GM23338 (cell line): ENCODE data around the gene ADAMTSL5. TPM values are rescaled to one million over a fixed set of nuclear protein-coding genes. Genes with fewer than 3 reads are reported as not detected.
A peak's percentile ranks its signal among the peaks of the same experiment; 100 is the strongest.

Experiments used
- ATAC-seq: fragments of 200-7000 bp; cut with Tn5 transposase; 3 replicates; pipeline ENCODE4 v1.9.1; 2020
- DNase-seq: peaks from one replicate; pipeline ENCODE4 v3.0.0-alpha.2; 2015; ENCODE audit warnings: low spot score
- H2AFZ ChIP-seq: fragments of 200-600 bp; sonication (generic); 2 replicates; pipeline ENCODE4 v1.8.0; 2016; ENCODE audit warnings: antibody characterized with exemption, mild to moderate bottlenecking, moderate library complexity
- H3F3A ChIP-seq: fragments of 200-600 bp; sonication (generic); replicated peaks from 2 replicates; pipeline ENCODE4 v1.8.0; 2017; ENCODE audit warnings: antibody characterized with exemption, mixed run types, low read depth
- H3K27ac ChIP-seq: fragments of 200-600 bp; sonication (generic); 2 replicates; pipeline ENCODE4 v1.6.1; 2016; ENCODE audit warnings: low read depth
- H3K27me3 ChIP-seq: fragments of 200-600 bp; sonication (generic); 2 replicates; pipeline ENCODE4 v1.8.0; 2016; ENCODE audit warnings: mild to moderate bottlenecking, mixed run types, moderate library complexity; ENCODE audit not compliant: insufficient read depth
- H3K36me3 ChIP-seq: fragments of 200-600 bp; sonication (generic); 2 replicates; pipeline ENCODE4 v1.8.0; 2016; ENCODE audit warnings: mild to moderate bottlenecking; ENCODE audit not compliant: insufficient read depth
- H3K4me1 ChIP-seq: fragments of 200-600 bp; sonication (generic); 2 replicates; pipeline ENCODE4 v1.8.0; 2016; ENCODE audit warnings: mild to moderate bottlenecking, moderate library complexity; ENCODE audit not compliant: insufficient read depth
- H3K4me2 ChIP-seq: fragments of 200-600 bp; sonication (generic); 2 replicates; pipeline ENCODE4 v1.7.1; 2017; ENCODE audit warnings: mixed run types
- H3K4me3 ChIP-seq: fragments of 200-600 bp; sonication (generic); 2 replicates; pipeline ENCODE4 v1.6.1; 2016; ENCODE audit warnings: mixed run types
- H3K79me2 ChIP-seq: fragments of 200-600 bp; sonication (generic); replicated peaks from 2 replicates; pipeline ENCODE4 v1.8.0; 2017; ENCODE audit warnings: mild to moderate bottlenecking; ENCODE audit not compliant: insufficient read depth
- H3K9me2 ChIP-seq: fragments of 200-600 bp; sonication (generic); 2 replicates; pipeline ENCODE4 v1.8.0; 2017; ENCODE audit not compliant: insufficient read depth
- H4K20me1 ChIP-seq: fragments of 200-600 bp; sonication (generic); replicated peaks from 2 replicates; pipeline ENCODE4 v1.8.0; 2017; ENCODE audit warnings: mild to moderate bottlenecking; ENCODE audit not compliant: insufficient read depth
- H3K27ac Mint-ChIP-seq: 2 replicates; pipeline ENCODE4 v1.8.0; 2020; ENCODE audit warnings: inconsistent platforms, mild to moderate bottlenecking, moderate library complexity, mixed read lengths
- H3K27me3 Mint-ChIP-seq: 3 replicates; pipeline ENCODE4 v1.8.0; 2022; ENCODE audit warnings: low read depth, mild to moderate bottlenecking, moderate library complexity, mixed read lengths, inconsistent platforms; ENCODE audit not compliant: insufficient read depth, poor library complexity
- H3K36me3 Mint-ChIP-seq: 3 replicates; pipeline ENCODE4 v1.8.0; 2021; ENCODE audit warnings: low read depth, mild to moderate bottlenecking, inconsistent platforms, moderate library complexity, mixed read lengths
- H3K4me1 Mint-ChIP-seq: 3 replicates; pipeline ENCODE4 v1.8.0; 2020; ENCODE audit warnings: mild to moderate bottlenecking, inconsistent platforms, mixed read lengths
- H3K4me3 Mint-ChIP-seq: 3 replicates; pipeline ENCODE4 v1.8.0; 2021; ENCODE audit warnings: moderate library complexity, mild to moderate bottlenecking, inconsistent platforms, mixed read lengths
- H3K9me3 Mint-ChIP-seq: 3 replicates; pipeline ENCODE4 v1.8.0; 2020; ENCODE audit warnings: moderate library complexity, mild to moderate bottlenecking, inconsistent platforms, mixed read lengths
- CTCF ChIP-seq, 2 experiments: fragments of 200-600 bp in 1 of 2; sonication (generic) in 1 of 2; conservative IDR thresholded peaks; 2 replicates each; pipeline versions ENCODE4 v1.5.1 to v1.6.1; 2016 to 2017; ENCODE audit warnings: antibody characterized with exemption in 2 of 2, low read depth in 2 of 2, mild to moderate bottlenecking in 2 of 2, moderate library complexity in 1 of 2
- EZH2phosphoT487 ChIP-seq: fragments of 200-600 bp; sonication (generic); IDR thresholded peaks from one replicate; pipeline ENCODE4 v1.8.1; 2018; ENCODE audit warnings: antibody characterized with exemption; ENCODE audit not compliant: unreplicated experiment
- ZNF114 ChIP-seq: fragments of 250-450 bp; sonication (Bioruptor Pico); IDR thresholded peaks from 2 replicates; pipeline ENCODE4 v1.5.0; 2020; ENCODE audit warnings: mild to moderate bottlenecking, moderate library complexity
- ZNF331 ChIP-seq: fragments of 250-450 bp; sonication (Bioruptor Pico); IDR thresholded peaks from 2 replicates; pipeline ENCODE4 v1.5.0; 2020; ENCODE audit warnings: low read depth, mild to moderate bottlenecking, moderate library complexity
- polyA plus RNA-seq: library from polyadenylated mRNA; unstranded; fragments of >200 nt; fragmentation: Nextera tagmentation; extraction: Ambion mirVana; gene quantifications from 2 replicates; pipeline ENCODE4 v1.2.1, GENCODE V29; 2016
- total RNA-seq: library from RNA; depleted of rRNA; stranded (reverse); fragments of >200 nt; shearing (Covaris generic); gene quantifications from 2 replicates; pipeline ENCODE4 v1.2.3, GENCODE V29; 2014
- TF ChIP-seq, protein P1 (sequence below): IDR thresholded peaks from one replicate; pipeline ENCODE4 v1.6.1; 2018; ENCODE audit warnings: antibody characterized with exemption; ENCODE audit not compliant: unreplicated experiment

The ADAMTSL5 gene
- total and polyA plus RNA-seq, 2 experiments from 2014 or later: 0.10 to 0.97 TPM

- H3K27ac ChIP-seq: no peak overlapping the region
- H3K4me1 ChIP-seq: peaks cover 6% of the 10 kb centered on the region; the same call in 1 of the 2 replicates
- no peaks in the 10 kb centered on the region for H3K9me2 ChIP-seq
- no peak overlapping the region for H2AFZ ChIP-seq
- H3K79me2 ChIP-seq: no peaks in the 10 kb centered on the region
- H3K27me3 Mint-ChIP-seq: peaks cover 48% of the 10 kb centered on the region
- H3K4me2 ChIP-seq: peak overlapping the region; percentile 89
- TF ChIP-seq CTCF (conservative IDR thresholded peaks at IDR 0.05; ENCODE audit: low read depth in 2 of 2): peak in 1 of 2 experiments; percentile 42; a peak in 2 of 4 replicates
- TF ChIP-seq, protein P1, sequence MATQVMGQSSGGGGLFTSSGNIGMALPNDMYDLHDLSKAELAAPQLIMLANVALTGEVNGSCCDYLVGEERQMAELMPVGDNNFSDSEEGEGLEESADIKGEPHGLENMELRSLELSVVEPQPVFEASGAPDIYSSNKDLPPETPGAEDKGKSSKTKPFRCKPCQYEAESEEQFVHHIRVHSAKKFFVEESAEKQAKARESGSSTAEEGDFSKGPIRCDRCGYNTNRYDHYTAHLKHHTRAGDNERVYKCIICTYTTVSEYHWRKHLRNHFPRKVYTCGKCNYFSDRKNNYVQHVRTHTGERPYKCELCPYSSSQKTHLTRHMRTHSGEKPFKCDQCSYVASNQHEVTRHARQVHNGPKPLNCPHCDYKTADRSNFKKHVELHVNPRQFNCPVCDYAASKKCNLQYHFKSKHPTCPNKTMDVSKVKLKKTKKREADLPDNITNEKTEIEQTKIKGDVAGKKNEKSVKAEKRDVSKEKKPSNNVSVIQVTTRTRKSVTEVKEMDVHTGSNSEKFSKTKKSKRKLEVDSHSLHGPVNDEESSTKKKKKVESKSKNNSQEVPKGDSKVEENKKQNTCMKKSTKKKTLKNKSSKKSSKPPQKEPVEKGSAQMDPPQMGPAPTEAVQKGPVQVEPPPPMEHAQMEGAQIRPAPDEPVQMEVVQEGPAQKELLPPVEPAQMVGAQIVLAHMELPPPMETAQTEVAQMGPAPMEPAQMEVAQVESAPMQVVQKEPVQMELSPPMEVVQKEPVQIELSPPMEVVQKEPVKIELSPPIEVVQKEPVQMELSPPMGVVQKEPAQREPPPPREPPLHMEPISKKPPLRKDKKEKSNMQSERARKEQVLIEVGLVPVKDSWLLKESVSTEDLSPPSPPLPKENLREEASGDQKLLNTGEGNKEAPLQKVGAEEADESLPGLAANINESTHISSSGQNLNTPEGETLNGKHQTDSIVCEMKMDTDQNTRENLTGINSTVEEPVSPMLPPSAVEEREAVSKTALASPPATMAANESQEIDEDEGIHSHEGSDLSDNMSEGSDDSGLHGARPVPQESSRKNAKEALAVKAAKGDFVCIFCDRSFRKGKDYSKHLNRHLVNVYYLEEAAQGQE: no peak
- no peak overlapping the region; the same call in 2 of the 3 replicates for H3K4me3 Mint-ChIP-seq
- peaks cover 6% of the 10 kb centered on the region; the same call in 2 of the 3 replicates for H3K4me1 Mint-ChIP-seq
- 0 out of 3 replicates have a peak, but pooled peaks cover 3% of the 10 kb centered on the region for H3K9me3 Mint-ChIP-seq
- no peaks in the 10 kb centered on the region for H3K36me3 ChIP-seq
- DNase-seq (no peak), ATAC-seq (no peak)
- no peak overlapping the region for H3K27ac Mint-ChIP-seq
- H3K4me3 ChIP-seq: peak overlapping the region; percentile 63
- peaks cover 18% of the 10 kb centered on the region for H3F3A ChIP-seq
- peaks cover 16% of the 10 kb centered on the region; the same call in 1 of the 2 replicates for H4K20me1 ChIP-seq
- H3K27me3 ChIP-seq: peaks cover 65% of the 10 kb centered on the region
- H3K36me3 Mint-ChIP-seq: no peaks in the 10 kb centered on the region; the same call in 2 of the 3 replicates
Measured at GRCh38 chr19:1471515-1472160, 41.2 kb downstream of the ADAMTSL5 start.

DNA sequence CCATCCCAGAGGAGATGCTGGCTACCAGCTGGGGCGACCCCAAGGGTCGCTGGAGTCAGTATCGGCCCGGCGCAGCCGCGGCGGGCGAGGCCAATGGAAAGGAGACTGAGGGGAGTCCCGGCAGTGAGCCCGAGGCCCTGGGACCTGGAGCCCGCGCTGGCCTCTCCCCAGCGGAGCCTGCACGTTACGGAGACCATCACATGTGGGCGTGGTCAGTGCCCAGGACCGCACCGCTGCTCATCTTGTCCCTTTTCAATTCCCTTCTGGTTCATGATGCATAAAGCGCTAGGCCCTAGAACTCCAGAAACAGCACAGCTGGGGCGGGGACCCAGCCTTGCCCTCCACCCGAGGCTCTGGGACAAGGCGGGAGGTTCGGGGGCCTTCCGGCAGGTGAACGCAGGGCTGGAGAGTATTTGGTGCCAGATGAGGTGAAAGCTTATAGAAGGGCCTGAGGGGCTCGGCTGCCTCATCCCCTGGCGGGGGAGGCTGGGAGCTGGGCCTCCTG, 41.8 kb downstream of the ADAMTSL5 start:
- peaks cover 71% of the 10 kb centered on the region for H3K27me3 ChIP-seq
- Mint-ChIP-seq H3K36me3 (no peaks in the 10 kb centered on the region; the same call in 2 of the 3 replicates), H3K4me1 (peaks cover 6% of the 10 kb centered on the region; the same call in 2 of the 3 replicates), H3K27me3 (peaks cover 52% of the 10 kb centered on the region), H3K27ac (no peak overlapping the region), H3K4me3 (peak overlapping the region; percentile 54), H3K9me3 (0 out of 3 replicates have a peak, but pooled peaks cover 3% of the 10 kb centered on the region)
- peak; percentile 84 for DNase-seq
- TF ChIP-seq CTCF (conservative IDR thresholded peaks at IDR 0.05; ENCODE audit: low read depth in 2 of 2): 0 out of 4 replicates have a peak, but pooled peaks of 1 of the 2 experiments have one; percentile 23
- TF ChIP-seq ZNF331: no peak
- no peak for TF ChIP-seq ZNF114
- TF ChIP-seq EZH2phosphoT487: no peak
- H3K9me2 ChIP-seq: no peaks in the 10 kb centered on the region
- no peak overlapping the region for H2AFZ ChIP-seq
- H4K20me1 ChIP-seq: peaks cover 11% of the 10 kb centered on the region; the same call in 1 of the 2 replicates
- H3K4me3 ChIP-seq: peak overlapping the region; percentile 63
- H3K27ac ChIP-seq: no peak overlapping the region
- H3K4me2 ChIP-seq: peak overlapping the region; percentile 89
- H3K4me1 ChIP-seq: peaks cover 6% of the 10 kb centered on the region; the same call in 1 of the 2 replicates
- ATAC-seq: peak; percentile 38
- H3K36me3 ChIP-seq: no peaks in the 10 kb centered on the region
- peaks cover 18% of the 10 kb centered on the region for H3F3A ChIP-seq
- H3K79me2 ChIP-seq: no peaks in the 10 kb centered on the region
